B cell (primary cell): ENCODE measurements around the gene TMEM222. TPM values are rescaled to one million over a fixed set of nuclear protein-coding genes. Genes with fewer than 3 reads are reported as not detected.
A peak's percentile ranks its signal among the peaks of the same experiment; 100 is the strongest.

Experiments
- ATAC-seq: fragments of 200-7000 bp; cut with Tn5 transposase; one replicate; pipeline ENCODE4 v1.10.0; 2021; ENCODE audit warnings: low read depth, mild to moderate bottlenecking, moderate number of reproducible peaks, moderate library complexity
- CTCF ChIA-PET: fragments of 350-600 bp; sonication (Branson Sonifier 250); formaldehyde crosslinking; loops from one replicate; lab custom pipeline; 2021; ENCODE audit warnings: antibody characterized with exemption, inconsistent platforms; lab: Charles Lee
- POLR2A ChIA-PET: fragments of 350-600 bp; sonication (Branson Sonifier 250); formaldehyde crosslinking; loops from one replicate; lab custom pipeline; 2021; ENCODE audit warnings: antibody characterized with exemption; lab: Charles Lee
- DNase-seq: peaks from one replicate; pipeline ENCODE4 v3.0.0; 2013
- H2AFZ ChIP-seq: 2 replicates; pipeline ENCODE4 v1.6.1; 2012; ENCODE audit warnings: mild to moderate bottlenecking, low read depth, low read length; ENCODE audit not compliant: insufficient read depth, poor library complexity, severe bottlenecking
- H3K27ac ChIP-seq, 2 donors: 1 replicate in 1 of 2; 2 replicates in 1 of 2; pipeline ENCODE4 v1.5.1; 2012 to 2013; ENCODE audit warnings: low read length in 2 of 2, mild to moderate bottlenecking in 2 of 2, moderate library complexity in 1 of 2
- H3K27me3 ChIP-seq, 4 experiments: fragments of 200-600 bp in 1 of 4; sonication (generic) in 1 of 4; replicated peaks in 1 of 4; 1 replicate in 2 of 4; 2 replicates in 2 of 4; pipeline versions ENCODE4 v1.6.1 to v1.7.0; 2013 to 2016; ENCODE audit warnings: low read length in 3 of 4, mild to moderate bottlenecking in 2 of 4, mixed read lengths in 1 of 4, moderate library complexity in 1 of 4; ENCODE audit not compliant: insufficient read depth in 4 of 4, control insufficient read depth in 3 of 4; ENCODE audit errors: control extremely low read depth in 1 of 4
- H3K36me3 ChIP-seq, 2 experiments: replicated peaks in 1 of 2; 1 replicate in 1 of 2; 2 replicates in 1 of 2; pipeline versions ENCODE4 v1.6.1 to v1.7.1; 2013; ENCODE audit warnings: low read length in 1 of 2; ENCODE audit not compliant: insufficient read depth in 2 of 2, control insufficient read depth in 1 of 2; ENCODE audit errors: control extremely low read depth in 1 of 2, extremely low read depth in 1 of 2
- H3K4me1 ChIP-seq, 2 donors: fragments of 200-600 bp in 1 of 2; sonication (generic) in 1 of 2; 1 replicate in 1 of 2; 2 replicates in 1 of 2; pipeline versions ENCODE4 v1.5.1 to v1.6.1; 2013 to 2017; ENCODE audit warnings: low read length in 2 of 2; ENCODE audit not compliant: control insufficient read depth in 2 of 2, insufficient read depth in 2 of 2
- H3K4me2 ChIP-seq: replicated peaks from 2 replicates; pipeline ENCODE3; 2012; ENCODE audit warnings: mild to moderate bottlenecking, low read depth, low read length; ENCODE audit not compliant: poor library complexity, severe bottlenecking
- H3K4me3 ChIP-seq, 5 experiments: fragments of 200-600 bp in 1 of 5; sonication (generic) in 1 of 5; 1 replicate in 3 of 5; 2 replicates in 2 of 5; pipeline versions ENCODE4 v1.5.1 to v1.7.0; 2011 to 2016; ENCODE audit warnings: low read length in 4 of 5, mild to moderate bottlenecking in 4 of 5, low read depth in 2 of 5, control low read depth in 1 of 5, moderate library complexity in 1 of 5; ENCODE audit not compliant: insufficient read depth in 1 of 5; ENCODE audit errors: control extremely low read depth in 1 of 5, extremely low read depth in 1 of 5
- H3K79me2 ChIP-seq: fragments of 200-600 bp; sonication (generic); one replicate; pipeline ENCODE4 v1.6.0; 2016; ENCODE audit warnings: low read length; ENCODE audit not compliant: control insufficient read depth, insufficient read depth
- H3K9ac ChIP-seq: fragments of 200-600 bp; sonication (generic); 2 replicates; pipeline ENCODE4 v1.6.1; 2017; ENCODE audit warnings: mild to moderate bottlenecking, low read length, moderate library complexity
- H3K9me3 ChIP-seq, 3 donors: one replicate each; pipeline versions ENCODE4 v1.6.1 to v1.7.1; 2013; ENCODE audit warnings: low read length in 2 of 3; ENCODE audit not compliant: control insufficient read depth in 2 of 3, insufficient read depth in 1 of 3; ENCODE audit errors: control extremely low read depth in 1 of 3
- H4K20me1 ChIP-seq: 2 replicates; pipeline ENCODE4 v1.6.0; 2012; ENCODE audit warnings: mild to moderate bottlenecking, low read length; ENCODE audit not compliant: insufficient read depth, control insufficient read depth, poor library complexity, severe bottlenecking
- H3K27ac Mint-ChIP-seq: one replicate; pipeline ENCODE4 v1.8.0; 2021; ENCODE audit warnings: mixed read lengths
- H3K27me3 Mint-ChIP-seq: one replicate; pipeline ENCODE4 v1.8.0; 2021; ENCODE audit warnings: mixed read lengths
- H3K4me1 Mint-ChIP-seq: one replicate; pipeline ENCODE4 v1.8.0; 2021; ENCODE audit warnings: mixed read lengths
- H3K4me3 Mint-ChIP-seq: one replicate; pipeline ENCODE4 v1.8.0; 2021; ENCODE audit warnings: mixed read lengths
- H3K9me3 Mint-ChIP-seq: one replicate; pipeline ENCODE4 v1.8.0; 2022; ENCODE audit warnings: mixed read lengths; ENCODE audit not compliant: insufficient read depth
- CTCF ChIP-seq: fragments of 200-600 bp; IDR thresholded peaks from one replicate; pipeline ENCODE4 v1.8.0; 2022; ENCODE audit warnings: antibody characterized with exemption, mild to moderate bottlenecking
- EZH2 ChIP-seq: IDR thresholded peaks from 2 replicates; pipeline ENCODE4 v1.6.1; 2012; ENCODE audit warnings: borderline replicate concordance, low read depth, mild to moderate bottlenecking, moderate library complexity, low read length; ENCODE audit not compliant: insufficient read depth, poor library complexity, severe bottlenecking
- WGBS: methylation state at CpG from one replicate; pipeline ENCODE4 v1.1.5; 2013; ENCODE audit warnings: missing lambda C conversion rate; ENCODE audit not compliant: insufficient coverage; 5-methylcytosine and 5-hydroxymethylcytosine counted together
- intact Hi-C: fragments of 100-400 bp; cut with micrococcal nuclease; formaldehyde crosslinking; loops from one replicate; pipeline ENCODE4 v1.10.0; 2022
- polyA plus RNA-seq: library from polyadenylated mRNA; depleted of rRNA; stranded (reverse); fragments of >200 nt; gene quantifications from 2 replicates; pipeline ENCODE4 v1.2.3, GENCODE V29; 2012
- total RNA-seq, 2 donors: library from RNA; stranded (reverse); fragments of 120-200 nt in 1 of 2; gene quantifications; 1 replicate in 1 of 2; 2 replicates in 1 of 2; pipeline versions ENCODE4 v1.2.3 to v1.2.4, GENCODE V29; 2013 to 2022

TMEM222 gene
- total and polyA plus RNA-seq, 2 donors (not counting 1 experiment from before 2014, with no cell fraction given), result 44.2 to 80.9 TPM

DNA sequence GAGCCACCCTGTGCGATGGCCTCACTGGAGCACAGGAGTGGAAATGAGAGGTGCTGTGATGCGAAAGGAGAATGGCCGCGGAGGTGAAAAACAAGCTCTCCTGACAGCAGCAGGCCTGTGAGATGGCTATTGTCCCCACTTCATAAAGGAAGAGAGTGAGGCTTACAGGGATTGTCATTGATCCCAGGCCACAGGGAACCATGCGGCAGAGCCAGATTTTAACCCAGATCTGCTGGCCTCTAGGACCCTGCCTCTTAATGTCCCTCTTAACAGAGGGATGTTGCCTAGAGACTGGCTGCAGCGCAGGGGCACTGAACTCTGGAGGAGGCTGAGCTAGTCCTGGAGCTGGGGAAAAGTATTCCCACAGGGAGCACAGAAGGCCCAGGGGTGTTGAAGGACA lies 16.8 kb downstream of the TMEM222 start:
- intact Hi-C loops, result no loop called here
- POLR2A ChIA-PET, result interaction anchor here (0.7 kb wide), 1 partner anchor 270 kb away, joined by 5 read pairs; no protein-coding TSS in a partner anchor
- Histone ChIP-seq H3K4me2 (no peak overlapping the region), H3K36me3 (peaks cover 0 to 34% of the 10 kb centered on the region in 2 experiments), H4K20me1 (no peaks in the 10 kb centered on the region), H3K27ac (peak overlapping the region; percentile 0 to 18), H3K9ac (no peak overlapping the region), H3K27me3 (no peaks in the 10 kb centered on the region), H3K4me3 (no peak overlapping the region), H3K9me3 (peaks cover 0 to 11% (median 0%) of the 10 kb centered on the region in 3 donors), H3K4me1 (peaks cover 27 to 41% of the 10 kb centered on the region in 2 donors), H2AFZ (no peak overlapping the region), H3K79me2 (peaks cover 25% of the 10 kb centered on the region)
- Mint-ChIP-seq H3K27ac (peak overlapping the region; percentile 98), H3K4me1 (peaks cover 46% of the 10 kb centered on the region), H3K4me3 (peak overlapping the region; percentile 14), H3K9me3 (no peaks in the 10 kb centered on the region), H3K27me3 (no peaks in the 10 kb centered on the region)
- no peak for TF ChIP-seq EZH2
- no peak for TF ChIP-seq CTCF
- DNase-seq (no peak), ATAC-seq (no peak)
- WGBS, result 97% methylated on average over 5 of the region's 6 CpGs
- CTCF ChIA-PET, result interaction anchor here (0.6 to 12.7 kb wide), 6 partner anchors 9 to 266 kb away, joined by 3 to 132 read pairs (median 4); no protein-coding TSS in a partner anchor

GRCh38 chr1:27339213-27339612 lies 17.2 kb downstream of the TMEM222 start:
- no peak for ATAC-seq
- peaks cover 51% of the 10 kb centered on the region for H3K4me1 Mint-ChIP-seq
- Histone ChIP-seq H3K9ac (no peak overlapping the region), H3K9me3 (peaks cover 0 to 11% (median 0%) of the 10 kb centered on the region in 3 donors), H3K36me3 (peaks cover 0 to 29% of the 10 kb centered on the region in 2 experiments), H4K20me1 (no peaks in the 10 kb centered on the region), H2AFZ (no peak overlapping the region), H3K4me3 (no peak overlapping the region), H3K27me3 (no peaks in the 10 kb centered on the region), H3K4me1 (peaks cover 31 to 46% of the 10 kb centered on the region in 2 donors), H3K27ac (peak overlapping the region; percentile 85 to 88), H3K79me2 (peaks cover 26% of the 10 kb centered on the region), H3K4me2 (peak overlapping the region; percentile 89)
- TF ChIP-seq EZH2, result no peak
- no peak for TF ChIP-seq CTCF
- H3K27me3 Mint-ChIP-seq, result no peaks in the 10 kb centered on the region
- ChIA-PET CTCF (interaction anchor here (0.8 to 12.7 kb wide), 5 partner anchors 12 to 52 kb away, joined by 3 to 132 read pairs (median 5); no protein-coding TSS in a partner anchor), POLR2A (interaction anchor here (0.7 kb wide), 1 partner anchor 270 kb away, joined by 5 read pairs; no protein-coding TSS in a partner anchor)
- intact Hi-C loops, result no loop called here
- peak overlapping the region; percentile 98 for H3K27ac Mint-ChIP-seq
- peak overlapping the region; percentile 96 for H3K4me3 Mint-ChIP-seq
- no peak for DNase-seq
- WGBS, result 86% methylated on average over 5 of the region's 5 CpGs
- H3K9me3 Mint-ChIP-seq, result no peaks in the 10 kb centered on the region
